Activated T-helper 1 cell treated with anti-CD3 and anti-CD28 coated beads, Interleukin-2, amount 50 U/mL, for 16 hours (primary cell): Measurements from ENCODE around the gene KLHL13.
"Not testable (repeated sequence)": the region's sequence is repeated elsewhere in the genome, so short reads cannot be mapped to it uniquely, and the experiment has no call there.

Experiments used
- DNase-seq, 2 donors: peaks; one replicate each; pipeline ENCODE4 v3.0.0-alpha.2; 2020; ENCODE audit warnings: low read depth in 1 of 2, low spot score in 1 of 2

KLHL13 gene

GRCh38 chrX:118116713-118117550, at the start of gene KLHL13:
TSS of gene KLHL13 (minus strand) at chrX:118116810. CDS start at chrX:118028473, 88,337 bp downstream.
- no peak for DNase-seq

DNA sequence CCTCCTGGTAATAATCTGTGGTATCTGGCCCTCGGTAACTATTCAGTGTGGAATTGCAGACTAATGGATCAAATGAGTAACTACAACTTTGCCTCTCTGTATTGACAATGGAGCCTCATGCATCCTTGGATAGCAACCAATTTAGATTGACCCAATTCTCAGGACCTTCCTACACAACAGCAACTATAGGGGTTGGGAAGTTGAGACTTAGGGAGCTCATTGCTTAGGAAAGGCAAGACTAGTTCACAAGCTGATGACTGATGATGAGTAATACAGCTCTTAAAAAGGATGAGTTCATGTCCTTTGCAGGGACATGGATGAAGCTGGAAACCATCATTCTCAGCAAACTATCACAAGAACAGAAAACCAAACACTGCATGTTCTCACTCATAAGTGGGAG, 47.5 kb upstream of the KLHL13 start:
- no peak for DNase-seq

GRCh38 chrX:118156953-118157608, 40.5 kb upstream of the KLHL13 start:
- no peak for DNase-seq

GRCh38 chrX:118156254-118156952, 39.8 kb upstream of the KLHL13 start:
- no peak for DNase-seq

- DNase-seq: no peak
These were observed 36.7 kb upstream of the KLHL13 start for GRCh38 chrX:118153270-118153669.

- DNase-seq: no peak
These were observed 36.1 kb upstream of the KLHL13 start for GRCh38 chrX:118152721-118153120.

- no peak for DNase-seq
These were observed 32.1 kb upstream of the KLHL13 start for GRCh38 chrX:118148737-118149136.

DNA sequence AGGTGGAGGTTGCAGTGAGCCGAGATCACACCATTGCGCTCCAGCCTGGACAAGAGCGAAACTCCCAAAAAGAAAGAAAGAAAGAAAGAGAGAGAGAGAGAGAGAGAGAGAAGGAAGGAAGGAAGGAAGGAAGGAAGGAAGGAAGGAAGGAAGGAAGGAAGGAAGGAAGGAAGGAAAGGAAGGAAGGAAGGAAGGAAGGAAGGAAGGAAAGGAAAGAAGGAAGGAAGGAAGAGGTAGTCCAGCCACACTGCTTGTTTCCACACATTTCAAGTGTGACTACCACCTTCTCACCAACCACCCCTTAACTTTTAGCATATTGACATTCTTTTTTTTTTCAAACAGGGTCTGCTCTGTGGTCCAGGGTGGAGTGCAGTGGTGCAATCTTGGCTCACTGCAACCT, 31.2 kb upstream of the KLHL13 start:
- DNase-seq: not testable (repeated sequence)

- DNase-seq: no peak
These were observed 27.0 kb upstream of the KLHL13 start for GRCh38 chrX:118143578-118143977.

DNA sequence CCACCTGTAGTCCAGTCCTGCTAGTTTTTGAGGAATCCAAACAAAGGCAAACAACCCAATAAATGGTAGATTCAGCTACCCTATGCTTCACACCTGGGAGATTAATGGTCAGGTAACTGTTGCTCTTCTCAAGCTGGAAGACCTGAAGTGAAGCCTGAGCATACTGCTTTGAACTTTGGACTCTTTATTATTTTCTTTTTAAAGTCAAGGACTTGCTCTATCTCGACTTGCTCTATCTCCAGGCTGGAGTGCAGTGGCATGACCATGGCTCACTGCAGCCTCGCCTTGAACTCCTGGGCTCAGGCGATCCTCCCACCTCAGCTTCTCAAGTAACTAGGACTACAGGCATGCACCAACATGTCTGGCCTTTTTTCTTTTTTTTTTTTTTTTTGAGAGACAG, 14.7 kb upstream of the KLHL13 start:
- no peak for DNase-seq

DNA sequence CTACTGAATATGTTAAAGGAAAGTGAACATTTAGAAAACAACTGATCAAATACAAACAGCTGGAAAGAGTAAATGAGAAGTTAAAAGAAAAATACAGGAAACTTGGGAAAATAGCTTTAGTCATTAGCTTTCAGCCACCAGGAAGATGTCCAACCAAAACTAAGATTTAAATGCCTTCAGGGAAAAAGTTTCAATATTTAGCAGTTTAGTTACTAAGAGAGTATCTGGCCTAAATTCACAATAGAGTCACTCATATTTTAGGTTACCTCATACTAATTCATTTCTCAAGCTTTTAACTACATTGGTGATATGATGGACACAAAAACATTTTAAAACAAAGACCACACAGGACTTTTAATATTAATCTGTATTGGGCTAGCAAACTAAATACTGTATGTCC, 13.1 kb upstream of the KLHL13 start:
- no peak for DNase-seq

DNA sequence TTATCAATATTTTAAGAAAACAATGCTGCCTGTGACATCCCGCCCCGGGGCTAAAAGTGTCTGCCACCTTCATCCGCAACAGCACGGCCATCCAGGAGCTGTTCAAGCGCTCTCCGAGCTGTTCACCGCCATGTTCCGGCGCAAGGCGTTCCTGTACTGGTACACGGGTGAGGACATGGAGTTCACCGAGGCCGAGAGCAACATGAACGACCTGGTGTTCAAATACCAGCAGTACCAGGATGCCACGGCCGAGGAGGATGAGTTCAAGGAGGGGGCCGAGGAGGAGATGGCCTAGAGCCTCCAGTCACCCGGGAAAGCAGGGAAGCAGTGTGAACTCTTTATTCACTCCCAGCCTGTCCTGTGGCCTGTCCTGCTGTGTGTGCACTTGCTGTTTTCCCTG, 12.1 kb upstream of the KLHL13 start:
- DNase-seq: no peak

- DNase-seq: no peak
These were observed 9.7 kb upstream of the KLHL13 start for GRCh38 chrX:118126286-118126685.

GRCh38 chrX:118124243-118124642, 7.6 kb upstream of the KLHL13 start:
- DNase-seq: not testable (repeated sequence)

DNA sequence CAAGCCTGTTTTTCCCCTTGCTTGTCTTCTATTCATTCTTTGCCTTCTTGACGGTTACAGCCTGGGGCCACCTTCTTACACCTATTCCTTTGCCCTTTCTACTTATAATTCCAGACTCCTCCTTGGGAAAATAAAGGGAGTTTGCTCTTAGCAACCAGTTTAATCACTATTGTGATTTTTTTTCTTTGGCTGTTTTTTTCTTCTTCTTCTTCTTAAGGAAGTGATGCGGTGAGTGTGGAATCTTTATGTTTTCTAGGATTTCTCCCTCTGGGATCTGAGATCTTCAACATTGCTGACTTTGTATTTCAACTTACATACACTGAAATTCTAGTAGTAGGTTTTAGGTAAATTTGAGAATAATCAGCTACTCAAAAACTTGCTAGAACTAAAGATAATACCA, 1.1 kb upstream of the KLHL13 start:
- DNase-seq: no peak

GRCh38 chrX:118115953-118116712, 477 bp downstream of the KLHL13 start:
- no peak for DNase-seq

- no peak for DNase-seq
These were observed 1.6 kb downstream of the KLHL13 start for GRCh38 chrX:118114971-118115370.

GRCh38 chrX:118109065-118109464, 7.5 kb downstream of the KLHL13 start:
- no peak for DNase-seq

DNA sequence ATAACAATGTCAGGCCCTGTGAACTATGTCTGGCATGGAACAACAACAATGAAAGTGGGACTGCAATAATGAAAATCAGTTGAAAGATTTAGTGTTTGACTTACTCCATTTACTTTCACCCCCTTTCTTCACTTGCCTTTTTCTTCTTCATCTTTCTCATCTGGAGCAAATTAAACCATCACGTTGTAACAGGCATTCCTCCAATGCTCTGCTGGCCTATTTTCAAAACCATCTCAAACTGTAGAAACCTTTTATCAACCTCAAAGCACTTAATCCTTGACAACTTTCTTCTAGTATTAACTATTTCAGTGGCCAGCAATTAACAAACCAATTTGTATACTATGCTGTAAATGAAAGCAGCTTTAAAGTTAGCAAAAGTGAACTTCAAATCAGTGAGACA, 8.3 kb downstream of the KLHL13 start:
- no peak for DNase-seq

DNA sequence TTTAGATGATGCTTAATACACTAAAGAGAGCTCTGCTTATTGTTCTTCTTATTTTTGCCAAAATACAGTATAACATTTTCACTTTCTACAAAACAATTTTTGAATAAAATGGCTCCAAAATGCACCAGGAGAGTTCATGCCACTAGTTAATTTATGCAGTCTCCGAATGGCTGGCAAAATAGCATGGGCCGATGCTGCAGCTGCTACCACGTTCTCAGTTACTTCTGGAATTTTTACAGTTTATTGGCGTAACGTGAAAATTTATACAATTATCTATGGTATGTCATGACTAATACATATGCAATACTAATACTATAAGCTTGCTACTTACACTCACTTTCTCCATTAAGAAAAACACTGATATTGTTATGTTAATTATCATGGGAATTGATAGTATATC, 16.5 kb downstream of the KLHL13 start:
- no peak for DNase-seq

- DNase-seq: no peak
These were observed 28.5 kb downstream of the KLHL13 start for GRCh38 chrX:118088084-118088483.
